Measurements from ENCODE around the gene C10orf67.
A peak's percentile ranks its signal among the peaks of the same experiment; 100 is the strongest.
"Not testable (repeated sequence)": the region's sequence is repeated elsewhere in the genome, so short reads cannot be mapped to it uniquely, and the experiment has no call there.

Gene C10orf67

GRCh38 chr10:23354630-23355279 is 10.2 kb upstream of the C10orf67 start:
- no peak for ATAC-seq (ENCODE audit: low read depth)
- H3K27me3 ChIP-seq (ENCODE audit: insufficient read depth, poor library complexity, severe bottlenecking): no peaks in the 10 kb centered on the region
- peaks cover 23% of the 10 kb centered on the region for H3K4me1 ChIP-seq (ENCODE audit: insufficient read depth, poor library complexity, severe bottlenecking)
- H3K4me3 ChIP-seq (ENCODE audit: severe bottlenecking): no peak overlapping the region
- H3K27ac ChIP-seq (ENCODE audit: poor library complexity, severe bottlenecking): no peak overlapping the region
- no peak for DNase-seq (ENCODE audit: low spot score)
- TF ChIP-seq CTCF (IDR thresholded peaks at IDR 0.05; ENCODE audit: poor library complexity, severe bottlenecking): no peak
- no peaks in the 10 kb centered on the region for H3K36me3 ChIP-seq (ENCODE audit: low read depth)
- H3K9me3 ChIP-seq (ENCODE audit: severe bottlenecking): no peaks in the 10 kb centered on the region

DNA sequence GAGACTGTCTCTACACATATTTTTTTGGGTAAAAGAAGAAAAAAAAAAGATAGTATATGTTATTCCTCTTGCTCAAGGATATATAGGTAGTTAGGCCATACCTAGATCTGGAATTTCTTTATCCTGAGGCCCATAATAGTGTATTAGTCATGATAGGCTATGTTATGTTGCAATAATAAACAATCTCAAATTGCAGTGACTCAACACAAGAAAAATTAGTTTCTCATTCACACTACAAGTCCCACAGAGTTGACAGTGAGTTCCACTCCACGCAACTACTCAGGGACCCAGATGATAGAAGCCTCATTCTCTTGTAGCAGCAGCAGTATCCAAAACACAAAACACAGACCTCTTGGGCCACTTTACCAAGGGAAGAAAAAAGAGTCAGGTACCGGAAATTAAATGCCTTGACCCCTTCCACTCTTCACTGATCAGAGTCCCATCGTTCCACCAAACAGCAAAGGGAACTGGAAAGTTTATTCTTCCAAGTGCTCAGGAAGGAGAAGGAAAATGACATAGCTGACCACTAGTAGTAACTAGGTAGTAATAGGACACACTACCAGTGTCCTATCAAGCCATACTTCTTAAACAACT is 7.4 kb upstream of the C10orf67 start:
- H3K4me3 ChIP-seq (ENCODE audit: severe bottlenecking): no peak overlapping the region
- H3K9me3 ChIP-seq (ENCODE audit: severe bottlenecking): no peaks in the 10 kb centered on the region
- H3K4me1 ChIP-seq (ENCODE audit: insufficient read depth, poor library complexity, severe bottlenecking): peaks cover 22% of the 10 kb centered on the region
- no peaks in the 10 kb centered on the region for H3K36me3 ChIP-seq (ENCODE audit: low read depth)
- no peak for TF ChIP-seq CTCF (IDR thresholded peaks at IDR 0.05; ENCODE audit: poor library complexity, severe bottlenecking)
- ATAC-seq (ENCODE audit: low read depth) (peak; percentile 95), DNase-seq (ENCODE audit: low spot score) (no peak)
- no peaks in the 10 kb centered on the region for H3K27me3 ChIP-seq (ENCODE audit: insufficient read depth, poor library complexity, severe bottlenecking)
- peak overlapping the region; percentile 72 for H3K27ac ChIP-seq (ENCODE audit: poor library complexity, severe bottlenecking)

DNA sequence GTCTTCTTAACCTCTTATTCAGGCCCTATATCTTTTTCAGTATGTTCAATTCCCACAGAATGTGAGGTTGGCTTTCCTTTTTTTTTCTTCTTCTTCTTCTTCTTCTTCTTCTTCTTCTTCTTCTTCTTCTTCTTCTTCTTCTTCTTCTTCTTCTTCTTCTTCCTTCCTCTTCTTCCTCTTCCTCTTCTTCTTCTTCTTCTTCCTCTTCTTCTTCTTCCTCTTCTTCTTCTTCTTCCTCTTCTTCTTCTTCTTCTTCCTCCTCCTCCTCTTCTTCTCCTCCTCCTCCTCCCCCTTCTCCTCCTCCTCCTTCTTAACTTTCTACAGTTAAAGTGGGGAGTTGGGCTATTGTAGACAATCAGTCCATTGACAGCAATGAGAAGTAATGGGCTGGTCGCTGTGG is 6.1 kb upstream of the C10orf67 start:
- H3K27ac ChIP-seq (ENCODE audit: poor library complexity, severe bottlenecking): peak overlapping the region; percentile 72
- not testable (repeated sequence) for H3K27me3 ChIP-seq (ENCODE audit: insufficient read depth, poor library complexity, severe bottlenecking); H3K4me3 ChIP-seq (ENCODE audit: severe bottlenecking); DNase-seq (ENCODE audit: low spot score); ATAC-seq (ENCODE audit: low read depth); H3K36me3 ChIP-seq (ENCODE audit: low read depth); H3K9me3 ChIP-seq (ENCODE audit: severe bottlenecking)
- peaks cover 27% of the 10 kb centered on the region for H3K4me1 ChIP-seq (ENCODE audit: insufficient read depth, poor library complexity, severe bottlenecking)

DNA sequence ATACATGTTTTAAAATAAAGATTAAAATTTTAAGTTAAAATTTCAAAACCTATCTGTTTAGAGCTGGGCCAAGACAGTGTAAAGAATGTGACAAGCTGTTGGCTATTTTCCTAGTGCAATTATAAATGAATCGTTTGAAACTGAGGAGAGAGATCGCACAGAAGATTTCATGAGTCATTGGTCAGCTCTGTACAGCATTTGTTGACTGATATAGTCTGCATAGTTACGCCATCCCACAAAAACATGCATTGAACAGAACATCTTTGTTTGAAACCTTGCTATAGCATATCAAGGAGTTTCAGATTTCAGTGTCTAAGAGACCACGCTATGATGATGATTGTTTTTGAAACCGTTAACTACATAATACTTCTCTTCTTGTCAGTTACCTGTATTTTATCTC is 1.3 kb upstream of the C10orf67 start:
- no peak overlapping the region for H3K4me3 ChIP-seq (ENCODE audit: severe bottlenecking)
- H3K9me3 ChIP-seq (ENCODE audit: severe bottlenecking): no peaks in the 10 kb centered on the region
- peaks cover 21% of the 10 kb centered on the region for H3K4me1 ChIP-seq (ENCODE audit: insufficient read depth, poor library complexity, severe bottlenecking)
- peak overlapping the region; percentile 85 for H3K27ac ChIP-seq (ENCODE audit: poor library complexity, severe bottlenecking)
- peak; percentile 89 for ATAC-seq (ENCODE audit: low read depth)
- no peak for DNase-seq (ENCODE audit: low spot score)
- H3K27me3 ChIP-seq (ENCODE audit: insufficient read depth, poor library complexity, severe bottlenecking): no peaks in the 10 kb centered on the region
- H3K36me3 ChIP-seq (ENCODE audit: low read depth): no peaks in the 10 kb centered on the region
- no peak for TF ChIP-seq CTCF (IDR thresholded peaks at IDR 0.05; ENCODE audit: poor library complexity, severe bottlenecking)

DNA sequence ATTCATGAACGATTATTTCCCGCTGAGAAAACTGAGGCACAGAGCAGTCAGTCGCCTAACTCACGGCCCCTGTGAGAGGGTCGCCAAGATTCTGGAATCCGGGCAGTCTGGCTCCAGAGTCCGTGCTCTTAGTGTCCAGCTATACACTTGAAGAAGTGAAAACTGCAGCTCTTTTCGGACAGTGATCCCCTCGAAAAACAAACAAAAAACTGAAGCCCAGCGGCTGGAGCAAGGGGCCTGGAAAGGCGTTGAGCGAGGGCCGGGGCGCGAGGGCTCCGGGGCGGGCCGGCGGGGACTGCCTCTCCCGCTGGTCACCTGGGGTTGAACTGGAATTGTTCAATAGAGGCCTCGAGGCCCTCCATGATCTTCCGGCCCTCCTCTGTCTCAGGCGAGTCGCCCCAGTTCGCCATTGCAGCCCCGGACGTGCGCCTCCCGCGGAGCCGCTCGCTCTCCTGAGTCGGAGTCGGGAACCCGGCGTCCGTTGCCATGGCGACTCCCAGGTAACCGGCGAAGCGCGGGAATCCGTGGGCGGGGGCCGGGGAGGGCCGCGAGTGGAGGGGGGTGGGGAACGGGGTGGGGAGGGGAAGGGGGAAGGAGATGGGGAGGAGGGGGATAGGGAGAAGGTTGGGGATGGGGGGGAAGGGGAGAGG is 881 bp downstream of the C10orf67 start:
- no peaks in the 10 kb centered on the region for H3K36me3 ChIP-seq (ENCODE audit: low read depth)
- TF ChIP-seq CTCF (IDR thresholded peaks at IDR 0.05; ENCODE audit: poor library complexity, severe bottlenecking): no peak
- DNase-seq (ENCODE audit: low spot score) (peak; percentile 87), ATAC-seq (ENCODE audit: low read depth) (peak; percentile 28; the same call in 2 of the 3 replicates)
- H3K9me3 ChIP-seq (ENCODE audit: severe bottlenecking): no peaks in the 10 kb centered on the region
- H3K27me3 ChIP-seq (ENCODE audit: insufficient read depth, poor library complexity, severe bottlenecking): no peaks in the 10 kb centered on the region
- H3K27ac ChIP-seq (ENCODE audit: poor library complexity, severe bottlenecking): peak overlapping the region; percentile 85
- H3K4me3 ChIP-seq (ENCODE audit: severe bottlenecking): peak overlapping the region; percentile 26
- H3K4me1 ChIP-seq (ENCODE audit: insufficient read depth, poor library complexity, severe bottlenecking): peaks cover 30% of the 10 kb centered on the region

All from RWPE2 (cell line).